Skin epidermis (tissue), 12 donors: ENCODE data around the gene COL6A1.
A peak's percentile ranks its signal among the peaks of the same experiment; 100 is the strongest.

Experiments used
- H3K27ac ChIP-seq, 21 experiments: fragments of 200-600 bp; sonication (generic) in 11 of 21; one replicate each; pipeline ENCODE4 v1.5.0; 2020; ENCODE audit warnings: mild to moderate bottlenecking in 3 of 21, inconsistent platforms in 2 of 21, moderate library complexity in 2 of 21
- H3K4me3 ChIP-seq, 7 experiments: fragments of 200-600 bp; sonication (generic) in 2 of 7; one replicate each; pipeline ENCODE4 v1.5.0; 2020; ENCODE audit warnings: inconsistent platforms in 2 of 7, mild to moderate bottlenecking in 2 of 7, moderate library complexity in 1 of 7

COL6A1 gene

GRCh38 chr21:45990741-45991605 is 9.4 kb downstream of the COL6A1 start:
- peak overlapping the region in 14 of 21 experiments; percentile 9 to 80 (median 60) for H3K27ac ChIP-seq

GRCh38 chr21:45991606-45992300 is 10.2 kb downstream of the COL6A1 start:
- Histone ChIP-seq H3K27ac (peak overlapping the region in 18 of 21 experiments; percentile 9 to 80 (median 57)), H3K4me3 (no peak overlapping the region)

More at GRCh38 chr21:45990741-45991605, 9.4 kb downstream of the COL6A1 start:
- no peak overlapping the region for H3K4me3 ChIP-seq

- Histone ChIP-seq H3K4me3 (no peak overlapping the region), H3K27ac (peak overlapping the region in 19 of 21 experiments; percentile 10 to 80 (median 51))
These were observed 11.0 kb downstream of the COL6A1 start for GRCh38 chr21:45992301-45993209.

GRCh38 chr21:45993210-45994085 is 11.9 kb downstream of the COL6A1 start:
- Histone ChIP-seq H3K27ac (peak overlapping the region in 18 of 21 experiments; percentile 10 to 80 (median 62)), H3K4me3 (no peak overlapping the region)

- no peak overlapping the region for H3K4me3 ChIP-seq
- H3K27ac ChIP-seq = peak overlapping the region in 16 of 21 experiments; percentile 10 to 80 (median 68)
These were observed 12.6 kb downstream of the COL6A1 start for GRCh38 chr21:45994086-45994661.

GRCh38 chr21:45994759-45995685 is 13.5 kb downstream of the COL6A1 start:
- no peak overlapping the region for H3K4me3 ChIP-seq
- H3K27ac ChIP-seq = peak overlapping the region in 10 of 21 experiments; percentile 2 to 80 (median 43)

GRCh38 chr21:45995686-45996179 is 14.2 kb downstream of the COL6A1 start:
- peak overlapping the region in 9 of 21 experiments; percentile 2 to 80 (median 38) for H3K27ac ChIP-seq

GRCh38 chr21:45996311-45997204 is 15.0 kb downstream of the COL6A1 start:
- Histone ChIP-seq H3K4me3 (no peak overlapping the region), H3K27ac (peak overlapping the region in 9 of 21 experiments; percentile 1 to 73 (median 33))

More at GRCh38 chr21:45995686-45996179, 14.2 kb downstream of the COL6A1 start:
- H3K4me3 ChIP-seq = no peak overlapping the region

GRCh38 chr21:45997205-45997494 is 15.6 kb downstream of the COL6A1 start:
- H3K27ac ChIP-seq = peak overlapping the region in 9 of 21 experiments; percentile 1 to 69 (median 33)

GRCh38 chr21:45997495-45998275 is 16.1 kb downstream of the COL6A1 start:
- Histone ChIP-seq H3K4me3 (no peak overlapping the region), H3K27ac (peak overlapping the region in 10 of 21 experiments; percentile 13 to 69 (median 30))

More at GRCh38 chr21:45997205-45997494, 15.6 kb downstream of the COL6A1 start:
- H3K4me3 ChIP-seq = no peak overlapping the region

GRCh38 chr21:45998276-45998701 is 16.7 kb downstream of the COL6A1 start:
- H3K27ac ChIP-seq = peak overlapping the region in 6 of 21 experiments; percentile 25 to 69 (median 34)

GRCh38 chr21:45998871-45999580 is 17.5 kb downstream of the COL6A1 start:
- no peak overlapping the region for H3K4me3 ChIP-seq
- H3K27ac ChIP-seq = peak overlapping the region in 3 of 21 experiments; percentile 26 to 69 (median 54)

More at GRCh38 chr21:45998276-45998701, 16.7 kb downstream of the COL6A1 start:
- H3K4me3 ChIP-seq = no peak overlapping the region

- Histone ChIP-seq H3K27ac (peak overlapping the region in 4 of 21 experiments; percentile 26 to 69 (median 36)), H3K4me3 (no peak overlapping the region)
These were observed 18.1 kb downstream of the COL6A1 start for GRCh38 chr21:45999581-46000181.

- Histone ChIP-seq H3K4me3 (no peak overlapping the region), H3K27ac (peak overlapping the region in 1 of 21 experiments; percentile 43)
These were observed 18.7 kb downstream of the COL6A1 start for GRCh38 chr21:46000182-46000730.
